BE2C (cell line): ENCODE results near the gene PRKCB.

ENCODE experiments used
- DNase-seq: peaks from one replicate; pipeline ENCODE4 v3.0.0-alpha.2; 2020
- H3K27me3 ChIP-seq: fragments of 250-450 bp; sonication (Bioruptor Pico); 2 replicates; pipeline ENCODE4 v1.5.1; 2020; ENCODE audit warnings: mild to moderate bottlenecking
- H3K36me3 ChIP-seq: fragments of 250-450 bp; sonication (Bioruptor Pico); 2 replicates; pipeline ENCODE4 v1.5.1; 2020; ENCODE audit warnings: mild to moderate bottlenecking
- H3K4me1 ChIP-seq: fragments of 250-450 bp; sonication (Bioruptor Pico); 2 replicates; pipeline ENCODE4 v1.5.1; 2020
- H3K4me3 ChIP-seq: 2 replicates; pipeline ENCODE4 v1.5.1; 2011; ENCODE audit warnings: low read depth, low read length
- H3K9me3 ChIP-seq: fragments of 250-450 bp; sonication (Bioruptor Pico); 2 replicates; pipeline ENCODE4 v1.5.1; 2020
- TF ChIP-seq, protein P1 (sequence below): IDR thresholded peaks from 2 replicates; pipeline ENCODE4 v1.5.1; 2012; ENCODE audit warnings: mild to moderate bottlenecking, low read depth, low read length

Gene PRKCB

DNA sequence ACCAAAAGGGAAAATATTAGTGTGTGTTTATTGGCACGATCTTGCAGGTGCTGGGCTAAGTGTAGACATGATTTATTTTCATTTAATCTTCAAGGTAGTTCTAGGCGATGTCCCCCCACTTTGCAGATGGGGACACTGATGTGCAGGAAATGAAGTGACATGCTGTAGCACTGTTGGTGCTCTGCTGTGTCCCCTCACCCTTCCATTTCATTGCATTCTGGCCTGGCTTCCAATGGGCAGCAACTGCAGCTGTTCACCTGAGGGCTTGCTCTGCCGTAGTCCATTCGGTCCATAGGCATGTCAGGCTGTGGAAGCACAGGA lies 123.9 kb downstream of the PRKCB start:
- no peaks in the 10 kb centered on the region for H3K36me3 ChIP-seq
- H3K4me3 ChIP-seq, result no peak overlapping the region
- no peaks in the 10 kb centered on the region for H3K4me1 ChIP-seq
- TF ChIP-seq, protein P1, sequence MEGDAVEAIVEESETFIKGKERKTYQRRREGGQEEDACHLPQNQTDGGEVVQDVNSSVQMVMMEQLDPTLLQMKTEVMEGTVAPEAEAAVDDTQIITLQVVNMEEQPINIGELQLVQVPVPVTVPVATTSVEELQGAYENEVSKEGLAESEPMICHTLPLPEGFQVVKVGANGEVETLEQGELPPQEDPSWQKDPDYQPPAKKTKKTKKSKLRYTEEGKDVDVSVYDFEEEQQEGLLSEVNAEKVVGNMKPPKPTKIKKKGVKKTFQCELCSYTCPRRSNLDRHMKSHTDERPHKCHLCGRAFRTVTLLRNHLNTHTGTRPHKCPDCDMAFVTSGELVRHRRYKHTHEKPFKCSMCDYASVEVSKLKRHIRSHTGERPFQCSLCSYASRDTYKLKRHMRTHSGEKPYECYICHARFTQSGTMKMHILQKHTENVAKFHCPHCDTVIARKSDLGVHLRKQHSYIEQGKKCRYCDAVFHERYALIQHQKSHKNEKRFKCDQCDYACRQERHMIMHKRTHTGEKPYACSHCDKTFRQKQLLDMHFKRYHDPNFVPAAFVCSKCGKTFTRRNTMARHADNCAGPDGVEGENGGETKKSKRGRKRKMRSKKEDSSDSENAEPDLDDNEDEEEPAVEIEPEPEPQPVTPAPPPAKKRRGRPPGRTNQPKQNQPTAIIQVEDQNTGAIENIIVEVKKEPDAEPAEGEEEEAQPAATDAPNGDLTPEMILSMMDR, result no peak
- no peaks in the 10 kb centered on the region for H3K27me3 ChIP-seq
- DNase-seq, result no peak
- no peaks in the 10 kb centered on the region for H3K9me3 ChIP-seq

DNA sequence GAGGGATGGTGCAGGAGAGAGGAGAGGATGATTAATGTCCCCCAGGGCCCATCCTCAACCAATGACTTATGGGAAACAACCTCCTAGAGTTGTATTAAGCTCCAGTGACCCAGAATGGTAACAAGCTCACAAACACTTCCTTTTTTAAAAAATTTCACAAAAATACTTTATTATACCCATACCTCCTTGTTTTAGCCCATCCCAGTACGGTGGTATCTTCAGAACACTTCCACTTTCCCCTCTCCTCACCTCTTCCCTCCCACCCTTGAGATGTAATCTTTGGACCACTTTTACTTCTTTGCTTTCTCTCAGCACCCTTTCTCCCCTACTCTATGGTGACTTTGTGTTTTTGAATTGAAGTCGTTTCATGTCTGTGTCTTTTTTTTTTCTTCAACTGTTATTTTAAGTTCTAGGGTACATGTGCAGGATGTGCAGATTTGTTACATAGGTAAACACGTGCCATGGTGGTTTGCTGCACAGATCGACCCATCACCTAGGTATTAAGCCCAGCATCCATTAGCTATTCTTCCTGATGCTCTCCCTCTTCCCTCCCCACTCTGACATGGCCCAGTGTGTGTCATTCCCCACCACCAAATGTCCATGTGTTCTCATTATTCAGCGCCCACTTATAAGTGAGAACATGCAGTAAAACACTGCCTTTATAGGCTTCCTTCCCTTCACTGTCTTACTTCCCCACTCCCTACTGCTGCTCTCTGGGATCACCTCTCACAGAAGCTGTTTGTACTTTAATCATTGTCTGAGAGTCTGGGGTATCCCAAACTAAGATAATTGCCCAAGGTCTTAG lies 124.5 kb downstream of the PRKCB start:
- Histone ChIP-seq H3K27me3 (no peaks in the 10 kb centered on the region), H3K4me1 (no peaks in the 10 kb centered on the region), H3K36me3 (no peaks in the 10 kb centered on the region), H3K9me3 (no peaks in the 10 kb centered on the region), H3K4me3 (no peak overlapping the region)
- DNase-seq, result no peak
- TF ChIP-seq, protein P1, result no peak

DNA sequence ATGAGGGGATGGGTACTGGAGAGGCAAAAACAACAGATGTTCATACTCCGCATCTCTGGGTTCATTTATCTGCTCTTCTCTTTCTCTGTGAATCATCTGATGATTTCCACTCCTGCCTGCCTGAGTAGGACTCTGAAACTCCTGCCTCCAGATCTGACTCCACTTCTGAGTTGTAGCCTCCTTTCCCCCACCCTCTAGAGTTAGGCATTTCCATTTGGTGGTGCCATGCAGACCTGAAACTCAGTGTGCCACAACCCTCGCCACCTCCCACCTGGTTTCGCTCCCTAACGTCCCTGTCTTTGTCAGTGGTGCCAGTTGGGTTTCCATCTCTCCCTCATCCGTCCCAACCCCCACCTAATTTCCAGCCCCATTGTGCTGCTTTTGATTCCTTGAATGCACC lies 126.2 kb downstream of the PRKCB start:
- TF ChIP-seq, protein P1, result no peak
- Histone ChIP-seq H3K9me3 (no peaks in the 10 kb centered on the region), H3K4me1 (no peaks in the 10 kb centered on the region), H3K27me3 (no peaks in the 10 kb centered on the region), H3K4me3 (no peak overlapping the region), H3K36me3 (no peaks in the 10 kb centered on the region)
- no peak for DNase-seq

DNA sequence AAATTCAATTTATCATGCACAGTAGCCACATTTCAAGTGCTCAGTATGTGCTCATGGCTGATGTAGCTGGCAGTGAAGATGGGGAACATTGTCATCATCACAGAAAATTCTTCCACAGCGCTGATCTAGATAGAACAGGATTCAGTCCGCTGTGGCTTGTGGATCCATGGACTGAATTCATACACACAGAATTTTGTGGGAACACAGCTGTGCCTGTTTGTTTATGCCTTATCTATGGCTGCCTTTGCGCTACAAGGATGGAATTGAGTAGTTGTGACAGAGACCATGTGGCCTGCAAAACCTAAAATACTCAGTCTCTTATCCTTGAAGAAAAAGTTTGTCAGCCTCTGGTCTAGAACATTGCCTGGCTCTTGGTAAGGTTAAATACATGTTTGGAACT lies 128.4 kb downstream of the PRKCB start:
- H3K27me3 ChIP-seq, result no peaks in the 10 kb centered on the region
- no peaks in the 10 kb centered on the region for H3K36me3 ChIP-seq
- H3K9me3 ChIP-seq, result no peaks in the 10 kb centered on the region
- TF ChIP-seq, protein P1, result no peak
- H3K4me3 ChIP-seq, result no peak overlapping the region
- DNase-seq, result no peak
- no peaks in the 10 kb centered on the region for H3K4me1 ChIP-seq

DNA sequence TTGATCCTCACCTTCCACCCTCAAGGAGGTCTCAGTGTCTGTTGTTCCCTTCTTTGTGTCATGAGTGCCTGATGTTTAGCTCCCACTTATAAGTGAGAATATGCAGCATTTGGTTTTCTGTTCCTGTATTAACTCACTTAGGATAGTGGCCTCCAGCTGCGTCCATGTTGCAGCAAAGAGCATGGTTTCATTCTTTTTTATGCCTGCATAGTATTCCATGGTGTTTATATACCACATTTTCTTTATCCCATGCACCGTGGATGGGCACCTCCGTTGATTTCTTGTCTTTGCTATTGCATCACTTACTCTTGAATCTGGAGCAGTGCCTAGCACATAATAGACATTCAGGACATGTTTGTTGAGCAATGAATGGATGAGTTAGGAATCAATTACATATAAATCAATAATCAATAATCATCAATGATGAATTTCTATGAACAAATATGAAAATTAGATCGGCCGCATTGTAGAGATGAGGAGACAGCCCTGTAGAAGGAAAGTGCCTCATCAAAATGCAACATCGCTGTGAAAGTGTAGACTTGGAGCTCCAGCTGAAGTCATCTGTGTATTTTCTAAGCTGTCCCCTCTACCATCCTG lies 129.5 kb downstream of the PRKCB start:
- no peaks in the 10 kb centered on the region for H3K4me1 ChIP-seq
- TF ChIP-seq, protein P1, result no peak
- DNase-seq, result no peak
- no peaks in the 10 kb centered on the region for H3K36me3 ChIP-seq
- no peak overlapping the region for H3K4me3 ChIP-seq
- H3K9me3 ChIP-seq, result no peaks in the 10 kb centered on the region
- no peaks in the 10 kb centered on the region for H3K27me3 ChIP-seq

DNA sequence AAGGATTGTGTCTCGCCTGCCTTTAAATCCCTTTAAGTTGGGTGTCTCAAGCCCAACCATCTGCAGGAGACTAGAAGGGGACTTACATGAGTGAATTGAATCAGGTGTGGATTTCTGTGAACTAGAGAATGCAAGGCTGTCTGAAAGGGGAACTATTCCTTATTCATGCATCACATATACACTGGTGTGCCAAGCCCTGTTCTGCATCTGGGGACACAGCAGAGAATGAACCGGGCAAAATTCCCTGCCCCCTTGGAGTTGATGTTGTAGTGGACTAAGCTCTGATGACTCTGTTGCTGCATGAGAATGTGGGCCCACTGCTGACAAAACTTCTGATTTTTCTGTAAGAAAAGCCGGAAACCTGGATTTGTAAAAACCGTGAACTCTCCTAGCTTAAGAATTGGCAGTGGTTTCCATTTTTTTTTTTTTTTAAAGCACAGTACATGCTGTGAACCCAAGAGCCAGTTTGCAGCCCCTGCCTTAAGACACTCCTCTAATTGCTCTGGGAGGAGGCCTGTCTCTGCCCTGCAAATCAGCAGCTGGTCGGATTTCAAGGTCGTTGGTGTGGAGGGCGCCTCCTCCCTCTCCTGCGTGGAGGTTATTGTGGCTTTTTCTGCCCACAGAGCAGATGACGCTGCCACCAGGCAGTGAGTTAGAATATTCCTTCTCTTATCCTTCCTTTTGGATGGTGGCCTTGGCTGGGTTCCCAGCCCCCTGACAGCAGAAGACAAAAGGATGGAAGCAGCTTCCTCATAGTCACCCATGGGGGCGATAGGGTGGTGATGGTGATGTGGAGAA lies 131.0 kb downstream of the PRKCB start:
- H3K9me3 ChIP-seq, result no peaks in the 10 kb centered on the region
- TF ChIP-seq, protein P1, result no peak
- H3K4me3 ChIP-seq, result no peak overlapping the region
- H3K4me1 ChIP-seq, result no peaks in the 10 kb centered on the region
- no peaks in the 10 kb centered on the region for H3K27me3 ChIP-seq
- DNase-seq, result no peak
- no peaks in the 10 kb centered on the region for H3K36me3 ChIP-seq
